Measurements from ENCODE around the gene PTPRD. TPM values are rescaled to one million over a fixed set of nuclear protein-coding genes. Genes with fewer than 3 reads are reported as not detected.
A peak's percentile ranks its signal among the peaks of the same experiment; 100 is the strongest.

Gene PTPRD
- total RNA-seq, 4 donors from 2014 or later: 0.78 to 11.7 (median 1.6) TPM

DNA sequence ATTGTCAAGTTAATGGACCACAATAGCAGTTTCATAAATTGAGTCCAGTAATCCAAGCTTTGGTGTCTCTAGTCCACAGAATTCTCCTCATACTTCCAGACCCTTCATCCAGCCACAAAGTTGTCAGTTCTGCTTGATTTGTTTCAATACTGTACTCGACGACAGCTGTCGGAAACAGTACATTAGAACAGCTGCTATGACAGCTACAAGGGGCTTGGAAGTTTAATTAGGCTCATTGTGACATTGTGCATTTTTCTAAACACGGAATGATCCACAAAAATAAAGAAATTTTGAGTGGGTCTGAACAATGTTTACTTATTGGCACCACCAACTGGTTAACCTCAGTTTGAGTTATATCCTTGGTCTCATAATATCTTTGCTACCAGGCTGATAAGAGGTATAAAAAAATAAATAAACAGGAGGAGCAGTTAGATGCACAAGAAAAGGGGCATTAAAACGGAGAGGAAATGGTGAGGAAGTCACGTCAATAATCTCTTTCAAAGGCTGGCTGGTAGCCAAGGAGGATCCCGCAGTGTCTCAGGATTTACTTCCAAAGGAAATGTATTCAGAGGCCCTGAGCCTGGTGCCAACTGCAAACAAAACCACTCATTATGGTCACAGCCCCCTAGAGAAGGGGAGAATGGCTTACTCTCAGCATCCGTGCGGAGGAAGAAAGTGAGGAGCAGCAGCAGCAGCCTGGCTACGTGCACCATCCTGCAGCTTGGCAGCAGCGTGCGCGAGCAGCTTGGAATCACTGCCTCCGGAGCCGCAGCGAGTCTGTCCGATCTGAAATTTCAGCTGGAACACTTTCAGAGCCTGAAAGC, 1879.5 kb downstream of the PTPRD start:
- Histone ChIP-seq H3K27ac (no peak overlapping the region), H3K4me3 (peak overlapping the region; percentile 35 to 42 (median 38)), H3K9me3 (no peaks in the 10 kb centered on the region), H3K27me3 (no peaks in the 10 kb centered on the region), H3K4me1 (peaks cover 0 to 2% of the 10 kb centered on the region in 2 donors), H3K36me3 (no peaks in the 10 kb centered on the region)
- TF ChIP-seq CTCF (IDR thresholded peaks at IDR 0.05 in 4 of 5, conservative IDR thresholded peaks at IDR 0.05 in 1 of 5) (no peak), POLR2A (IDR thresholded peaks at IDR 0.05) (no peak)
- peak in 1 of 2 donors; percentile 11 for DNase-seq
- in situ Hi-C loops (cut with MboI; ENCODE audit: low sequenced_read_pairs in 4 of 4): no loop called here
- intact Hi-C loops (cut with DNase I; ENCODE audit: low total_unique reads): no loop called here
- ATAC-seq: no peak

DNA sequence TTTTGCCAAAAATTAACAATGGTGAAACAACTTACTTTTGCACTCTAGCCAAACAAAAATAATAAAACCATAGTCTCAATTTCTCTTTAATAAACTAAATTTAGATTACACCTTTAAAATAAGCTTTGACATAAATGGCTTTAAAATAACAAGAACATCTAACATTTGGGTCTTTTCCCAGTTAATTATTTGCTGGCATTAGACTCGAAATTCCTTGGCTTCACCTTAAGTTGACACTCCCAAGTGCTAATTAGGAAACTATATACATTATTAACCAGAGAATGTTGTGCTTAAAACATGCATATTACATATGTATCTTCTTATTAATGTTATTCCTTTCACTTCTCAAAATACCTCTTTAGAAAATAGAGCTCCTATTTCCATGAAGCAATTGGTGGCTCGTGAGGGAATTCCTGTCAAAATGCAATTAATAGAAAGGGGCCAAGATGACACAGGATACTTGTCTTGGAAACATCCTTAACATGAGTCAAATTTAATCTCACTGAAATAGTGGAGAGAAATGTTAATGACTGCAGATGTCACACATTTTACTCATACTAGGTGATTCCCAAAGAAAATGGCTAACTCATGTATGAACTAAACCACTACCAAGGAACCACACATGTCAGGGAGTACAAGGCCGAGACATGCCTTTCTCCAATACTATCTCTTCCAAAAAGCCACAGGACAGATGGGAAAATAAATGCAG, 1880.3 kb downstream of the PTPRD start:
- in situ Hi-C loops (cut with MboI; ENCODE audit: low sequenced_read_pairs in 4 of 4) (no loop called here), intact Hi-C loops (cut with DNase I; ENCODE audit: low total_unique reads) (no loop called here)
- DNase-seq (no peak), ATAC-seq (no peak)
- H3K36me3 ChIP-seq: no peaks in the 10 kb centered on the region
- TF ChIP-seq POLR2A (IDR thresholded peaks at IDR 0.05): no peak
- no peak for TF ChIP-seq CTCF (IDR thresholded peaks at IDR 0.05 in 4 of 5, conservative IDR thresholded peaks at IDR 0.05 in 1 of 5)
- no peaks in the 10 kb centered on the region for H3K9me3 ChIP-seq
- no peak overlapping the region for H3K27ac ChIP-seq
- H3K27me3 ChIP-seq: no peaks in the 10 kb centered on the region
- peaks cover 0 to 2% of the 10 kb centered on the region in 2 donors for H3K4me1 ChIP-seq
- no peak overlapping the region for H3K4me3 ChIP-seq

GRCh38 chr9:8730618-8731017, 1882.2 kb downstream of the PTPRD start:
- ATAC-seq (no peak), DNase-seq (no peak)
- in situ Hi-C loops (cut with MboI; ENCODE audit: low sequenced_read_pairs in 4 of 4): no loop called here
- Histone ChIP-seq H3K9me3 (no peaks in the 10 kb centered on the region), H3K27ac (no peak overlapping the region), H3K4me3 (no peak overlapping the region), H3K27me3 (no peaks in the 10 kb centered on the region), H3K36me3 (no peaks in the 10 kb centered on the region), H3K4me1 (peaks cover 0 to 2% of the 10 kb centered on the region in 2 donors)
- intact Hi-C loops (cut with DNase I; ENCODE audit: low total_unique reads): no loop called here
- TF ChIP-seq CTCF (IDR thresholded peaks at IDR 0.05 in 4 of 5, conservative IDR thresholded peaks at IDR 0.05 in 1 of 5) (no peak), POLR2A (IDR thresholded peaks at IDR 0.05) (no peak)

- in situ Hi-C loops (cut with MboI; ENCODE audit: low sequenced_read_pairs in 4 of 4): no loop called here
- Histone ChIP-seq H3K27me3 (no peaks in the 10 kb centered on the region), H3K4me3 (no peak overlapping the region), H3K4me1 (peaks cover 0 to 2% of the 10 kb centered on the region in 2 donors), H3K9me3 (no peaks in the 10 kb centered on the region), H3K27ac (no peak overlapping the region), H3K36me3 (no peaks in the 10 kb centered on the region)
- TF ChIP-seq POLR2A (IDR thresholded peaks at IDR 0.05) (no peak), CTCF (IDR thresholded peaks at IDR 0.05 in 4 of 5, conservative IDR thresholded peaks at IDR 0.05 in 1 of 5) (no peak)
- intact Hi-C loops (cut with DNase I; ENCODE audit: low total_unique reads): no loop called here
- DNase-seq (no peak), ATAC-seq (no peak)
Measured at GRCh38 chr9:8728910-8729309, 1883.9 kb downstream of the PTPRD start.
